ENCODE data around the gene TNNT2.

- TF ChIP-seq CTCF (IDR thresholded peaks at IDR 0.05) (no peak), SIN3A (IDR thresholded peaks at IDR 0.05; ENCODE audit: borderline replicate concordance, insufficient read depth, low read depth, low read length) (no peak)
Observed at GRCh38 chr1:201317551-201317950, 59.9 kb downstream of the TNNT2 start.

All from Panc1 (cell line).